OCI-LY7 (cell line): ENCODE results near the gene STK4.

Experiments used
- CTCF ChIP-seq: fragments of 200-600 bp; sonication (generic); conservative IDR thresholded peaks from 2 replicates; pipeline ENCODE4 v1.5.1; 2014; ENCODE audit warnings: mild to moderate bottlenecking, antibody characterized with exemption, low read length, moderate library complexity, mixed read lengths
- EZH2phosphoT487 ChIP-seq: fragments of 200-600 bp; sonication (generic); IDR thresholded peaks from 2 replicates; pipeline ENCODE4 v1.6.1; 2018; ENCODE audit warnings: low read depth, borderline replicate concordance, mild to moderate bottlenecking, mixed run types, antibody characterized with exemption, low read length, moderate library complexity, mixed read lengths

GRCh38 chr20:45109634-45110033 is 143.3 kb downstream of the STK4 start:
- TF ChIP-seq EZH2phosphoT487 (no peak), CTCF (no peak)
